Measurements from ENCODE around the gene SHC1. TPM values are rescaled to one million over a fixed set of nuclear protein-coding genes. Genes with fewer than 3 reads are reported as not detected.
"Not testable (repeated sequence)": the region's sequence is repeated elsewhere in the genome, so short reads cannot be mapped to it uniquely, and the experiment has no call there.

Gene SHC1
- total and polyA plus RNA-seq, 4 experiments from 2014 or later = 36.4 to 81.7 (median 61.4) TPM

DNA sequence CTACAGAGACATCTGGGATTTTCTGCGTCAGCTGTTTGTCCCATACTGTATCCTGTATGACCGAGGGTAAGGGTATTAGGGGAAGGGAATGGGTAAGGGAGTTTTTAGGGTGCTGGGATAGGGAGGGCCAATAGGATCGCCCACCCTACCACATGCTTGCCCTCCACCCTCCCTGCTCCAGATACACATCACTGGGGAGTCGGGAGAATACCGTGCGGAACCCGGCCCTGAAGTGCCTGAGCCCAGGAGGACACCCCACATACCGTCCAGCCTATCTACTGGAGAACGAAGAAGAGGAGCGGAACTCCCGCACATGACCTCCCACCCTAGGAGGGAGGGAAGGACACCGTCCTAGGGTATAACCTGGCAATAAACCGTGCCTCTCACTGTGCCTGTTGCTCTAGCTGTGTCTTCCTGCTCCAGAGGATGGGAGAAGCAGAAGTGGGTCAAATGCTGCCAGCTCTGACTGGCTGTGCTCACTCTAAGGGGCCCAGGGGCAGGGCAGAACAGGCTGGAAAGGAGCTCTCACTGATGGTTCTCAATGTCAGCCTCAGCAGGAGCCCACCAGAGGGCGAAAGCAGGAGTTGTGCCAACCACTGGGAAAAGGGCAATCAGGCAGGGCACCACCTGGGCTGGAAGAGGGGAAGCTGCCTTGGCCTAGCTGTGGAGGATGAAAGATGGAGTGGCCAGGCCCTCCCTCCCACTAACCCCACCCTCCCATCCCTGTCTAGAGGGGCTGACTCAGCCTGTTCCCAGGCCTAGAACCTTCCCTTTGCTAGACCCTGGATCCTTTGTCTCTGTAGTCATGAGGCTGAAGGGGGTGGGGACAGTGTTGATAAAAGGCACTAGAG lies 22.4 kb upstream of the SHC1 start:
- DNase-seq = no peak
- Histone ChIP-seq H3K36me3 (ENCODE audit: insufficient read depth, low read length) (peaks cover 25% of the 10 kb centered on the region), H3K4me3 (ENCODE audit: low read length in 2 of 2) (no peak overlapping the region), H3K9me3 (ENCODE audit: control insufficient read depth in 1 of 2, low read length in 2 of 2) (no peaks in the 10 kb centered on the region), H3K4me1 (ENCODE audit: insufficient read depth, low read length) (peaks cover 24% of the 10 kb centered on the region), H3K27me3 (ENCODE audit: insufficient read depth, low read length) (no peaks in the 10 kb centered on the region), H3K27ac (ENCODE audit: low read depth, low read length) (no peak overlapping the region)
- peak overlapping the region in 1 of 7 donors; percentile 47 for H3K27ac Mint-ChIP-seq
- ChIA-PET CTCF (ENCODE audit: partially characterized antibody) (interaction anchor here (0.9 to 16.3 kb wide), 6 partner anchors 9 to 60 kb away, joined by 3 to 381 read pairs (median 8); partner anchors contain the start of genes FLAD1 and PYGO2), POLR2A (ENCODE audit: partially characterized antibody) (interaction anchor here (0.6 to 38.9 kb wide), 6 partner anchors 9 to 180 kb away, joined by 3 to 1543 read pairs (median 8); partner anchors contain the start of genes CKS1B, FLAD1, KRTCAP2 and PBXIP1)
- H3K27me3 Mint-ChIP-seq = no peaks in the 10 kb centered on the region
- peaks cover 18 to 32% of the 10 kb centered on the region in 2 donors for H3K36me3 Mint-ChIP-seq
- peaks cover 14 to 32% (median 23%) of the 10 kb centered on the region in 4 donors for H3K4me1 Mint-ChIP-seq
- H3K9me3 Mint-ChIP-seq = peaks cover 0 to 3% (median 0%) of the 10 kb centered on the region in 8 donors
- intact Hi-C loops (cut with micrococcal nuclease) = no loop called here
- H3K4me3 Mint-ChIP-seq = no peak overlapping the region

DNA sequence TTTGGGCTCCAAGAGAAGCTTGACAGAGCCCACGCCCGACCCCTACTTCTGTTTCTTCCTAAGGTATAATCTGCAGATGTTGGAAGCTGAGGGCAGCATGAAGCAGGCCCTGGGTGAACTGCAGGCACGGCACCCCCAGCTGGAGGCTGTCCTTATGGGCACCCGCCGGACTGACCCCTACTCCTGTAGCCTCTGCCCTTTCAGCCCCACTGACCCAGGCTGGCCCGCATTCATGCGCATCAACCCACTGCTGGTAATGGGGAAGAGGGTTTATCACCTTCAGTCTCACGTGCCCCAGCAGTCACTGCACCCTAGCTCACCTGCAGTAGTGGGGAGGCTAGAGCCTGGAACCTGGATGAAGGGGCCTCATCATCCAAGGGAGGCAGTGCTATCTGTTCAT lies 19.7 kb upstream of the SHC1 start:
- H3K4me3 ChIP-seq (ENCODE audit: low read length in 2 of 2) = no peak overlapping the region
- CTCF ChIA-PET (ENCODE audit: partially characterized antibody) = interaction anchor here (1.3 to 1.6 kb wide), 2 partner anchors 9 to 35 kb away, joined by 3 to 4 read pairs; partner anchors contain the start of gene PBXIP1
- Mint-ChIP-seq H3K9me3 (peaks cover 0 to 2% (median 0%) of the 10 kb centered on the region in 8 donors), H3K27ac (no peak overlapping the region), H3K4me3 (no peak overlapping the region), H3K27me3 (no peaks in the 10 kb centered on the region), H3K4me1 (peaks cover 9 to 19% (median 12%) of the 10 kb centered on the region in 4 donors), H3K36me3 (peaks cover 19 to 36% of the 10 kb centered on the region in 2 donors)
- H3K27ac ChIP-seq (ENCODE audit: low read depth, low read length) = no peak overlapping the region
- no peaks in the 10 kb centered on the region for H3K27me3 ChIP-seq (ENCODE audit: insufficient read depth, low read length)
- POLR2A ChIA-PET (ENCODE audit: partially characterized antibody) = interaction anchor here (1.4 to 41.7 kb wide), 3 partner anchors 16 to 54 kb away, joined by 4 to 1543 read pairs (median 1543); partner anchors contain the start of genes CKS1B, FLAD1, LENEP and PBXIP1
- H3K4me1 ChIP-seq (ENCODE audit: insufficient read depth, low read length) = peaks cover 16% of the 10 kb centered on the region
- no peaks in the 10 kb centered on the region for H3K9me3 ChIP-seq (ENCODE audit: control insufficient read depth in 1 of 2, low read length in 2 of 2)
- intact Hi-C loops (cut with micrococcal nuclease) = no loop called here
- no peak for DNase-seq
- H3K36me3 ChIP-seq (ENCODE audit: insufficient read depth, low read length) = peaks cover 35% of the 10 kb centered on the region

DNA sequence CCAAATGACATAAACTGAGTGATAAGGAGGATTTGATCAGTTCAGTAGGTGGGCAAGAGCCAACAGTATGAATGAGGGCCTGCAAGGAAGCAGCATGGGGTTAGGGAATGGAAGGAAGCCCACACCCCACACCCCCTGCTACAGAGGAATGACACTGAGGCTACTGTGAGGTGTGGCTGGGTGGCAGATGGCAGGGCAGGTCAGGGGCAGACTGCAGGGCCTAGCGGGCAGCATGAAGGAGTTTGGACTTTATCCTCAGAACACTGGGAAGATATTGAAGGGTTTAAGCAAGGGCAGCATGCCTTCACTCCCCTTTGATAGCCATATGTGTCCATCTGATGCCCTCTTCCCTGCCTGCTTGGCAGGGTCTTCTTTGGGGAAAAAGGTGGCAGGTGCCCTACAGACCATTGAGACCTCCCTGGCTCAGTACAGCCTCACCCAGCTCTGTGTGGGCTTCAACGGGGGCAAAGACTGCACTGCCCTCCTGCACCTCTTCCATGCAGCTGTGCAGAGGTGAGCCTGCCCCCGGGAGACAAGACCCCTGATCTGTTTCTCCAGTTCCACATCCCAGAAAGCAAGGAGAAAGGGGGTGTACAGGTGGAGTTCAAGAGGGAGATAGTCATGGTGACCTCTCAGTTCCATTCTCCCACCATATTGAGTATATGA lies 18.8 kb upstream of the SHC1 start:
- Histone ChIP-seq H3K4me3 (ENCODE audit: low read length in 2 of 2) (no peak overlapping the region), H3K36me3 (ENCODE audit: insufficient read depth, low read length) (peaks cover 35% of the 10 kb centered on the region), H3K27me3 (ENCODE audit: insufficient read depth, low read length) (no peaks in the 10 kb centered on the region), H3K4me1 (ENCODE audit: insufficient read depth, low read length) (peaks cover 26% of the 10 kb centered on the region), H3K27ac (ENCODE audit: low read depth, low read length) (no peak overlapping the region), H3K9me3 (ENCODE audit: control insufficient read depth in 1 of 2, low read length in 2 of 2) (no peaks in the 10 kb centered on the region)
- H3K9me3 Mint-ChIP-seq = peaks cover 0 to 2% (median 0%) of the 10 kb centered on the region in 8 donors
- peaks cover 19 to 36% of the 10 kb centered on the region in 2 donors for H3K36me3 Mint-ChIP-seq
- peak overlapping the region in 5 of 7 donors; percentile 24 to 78 (median 41) for H3K27ac Mint-ChIP-seq
- intact Hi-C loops (cut with micrococcal nuclease) = no loop called here
- ChIA-PET CTCF (ENCODE audit: partially characterized antibody) (interaction anchor here (1.3 to 3.4 kb wide), 5 partner anchors 10 to 45 kb away, joined by 3 to 39 read pairs (median 5); partner anchors contain the start of gene PBXIP1), POLR2A (ENCODE audit: partially characterized antibody) (interaction anchor here (1.4 to 41.7 kb wide), 4 partner anchors 17 to 61 kb away, joined by 3 to 1543 read pairs (median 774); partner anchors contain the start of genes ADAM15, CKS1B, FLAD1 and LENEP)
- no peak for DNase-seq
- no peak overlapping the region for H3K4me3 Mint-ChIP-seq
- H3K27me3 Mint-ChIP-seq = no peaks in the 10 kb centered on the region
- H3K4me1 Mint-ChIP-seq = peaks cover 11 to 19% (median 13%) of the 10 kb centered on the region in 4 donors

DNA sequence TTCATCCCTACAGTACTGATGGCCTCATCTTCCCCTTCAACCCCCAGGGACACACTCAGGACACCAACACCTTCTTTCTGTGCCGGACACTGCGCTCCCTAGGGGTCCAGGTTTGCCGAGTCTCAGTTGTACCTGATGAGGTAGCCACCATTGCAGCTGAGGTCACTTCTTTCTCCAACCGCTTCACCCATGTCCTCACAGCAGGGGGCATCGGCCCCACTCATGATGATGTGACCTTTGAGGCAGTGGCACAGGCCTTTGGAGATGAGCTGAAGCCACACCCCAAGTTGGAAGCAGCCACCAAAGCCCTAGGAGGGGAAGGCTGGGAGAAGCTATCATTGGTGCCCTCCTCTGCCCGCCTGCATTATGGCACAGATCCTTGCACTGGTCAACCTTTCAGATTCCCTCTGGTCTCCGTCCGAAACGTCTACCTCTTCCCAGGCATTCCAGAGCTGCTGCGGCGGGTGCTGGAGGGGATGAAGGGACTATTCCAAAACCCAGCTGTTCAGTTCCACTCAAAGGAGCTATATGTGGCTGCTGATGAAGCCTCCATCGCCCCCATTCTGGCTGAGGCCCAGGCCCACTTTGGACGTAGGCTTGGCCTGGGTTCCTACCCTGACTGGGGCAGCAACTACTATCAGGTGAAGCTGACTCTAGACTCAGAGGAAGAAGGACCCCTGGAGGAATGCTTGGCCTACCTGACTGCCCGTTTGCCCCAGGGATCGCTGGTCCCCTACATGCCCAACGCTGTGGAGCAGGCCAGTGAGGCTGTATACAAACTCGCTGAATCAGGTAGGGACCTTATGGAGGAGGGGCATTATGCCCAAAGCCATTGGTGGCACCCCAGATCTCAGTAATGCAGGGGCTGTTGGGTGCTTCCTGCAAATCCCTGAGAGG lies 17.8 kb upstream of the SHC1 start:
- ChIA-PET CTCF (ENCODE audit: partially characterized antibody) (interaction anchor here (1.2 to 3.4 kb wide), 8 partner anchors 8 to 97 kb away, joined by 3 to 39 read pairs (median 4); no protein-coding TSS in a partner anchor), POLR2A (ENCODE audit: partially characterized antibody) (interaction anchor here (1.2 to 41.7 kb wide), 4 partner anchors 18 to 63 kb away, joined by 3 to 1543 read pairs (median 774); partner anchors contain the start of genes ADAM15, CKS1B, FLAD1 and LENEP)
- Mint-ChIP-seq H3K27ac (no peak overlapping the region), H3K9me3 (no peaks in the 10 kb centered on the region), H3K4me3 (no peak overlapping the region), H3K36me3 (peaks cover 19 to 35% of the 10 kb centered on the region in 2 donors), H3K27me3 (no peaks in the 10 kb centered on the region), H3K4me1 (peaks cover 13 to 19% (median 17%) of the 10 kb centered on the region in 4 donors)
- intact Hi-C loops (cut with micrococcal nuclease) = no loop called here
- DNase-seq = no peak
- Histone ChIP-seq H3K4me1 (ENCODE audit: insufficient read depth, low read length) (peaks cover 36% of the 10 kb centered on the region), H3K4me3 (ENCODE audit: low read length in 2 of 2) (no peak overlapping the region), H3K36me3 (ENCODE audit: insufficient read depth, low read length) (peaks cover 35% of the 10 kb centered on the region), H3K27me3 (ENCODE audit: insufficient read depth, low read length) (no peaks in the 10 kb centered on the region), H3K9me3 (ENCODE audit: control insufficient read depth in 1 of 2, low read length in 2 of 2) (no peaks in the 10 kb centered on the region), H3K27ac (ENCODE audit: low read depth, low read length) (no peak overlapping the region)

DNA sequence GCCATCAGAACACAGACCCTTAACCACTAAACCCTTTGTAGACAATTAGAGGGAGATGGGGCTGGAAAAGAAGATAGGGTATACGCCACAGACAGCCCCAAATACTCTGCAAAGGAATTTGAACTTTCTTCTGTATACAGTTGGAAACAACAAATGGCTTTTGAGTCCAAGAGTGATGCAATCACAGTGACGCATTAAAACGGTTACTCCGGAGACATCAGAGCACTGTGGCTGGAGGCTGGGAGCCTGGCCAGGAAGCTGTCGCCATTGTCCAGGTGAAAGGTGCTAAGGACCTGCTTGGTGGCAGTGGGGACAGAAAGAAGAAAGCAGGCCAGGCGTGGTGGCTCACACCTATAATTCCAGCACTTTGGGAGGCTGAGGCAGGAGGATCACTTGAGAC lies 16.8 kb upstream of the SHC1 start:
- Histone ChIP-seq H3K9me3 (ENCODE audit: control insufficient read depth in 1 of 2, low read length in 2 of 2) (no peaks in the 10 kb centered on the region), H3K36me3 (ENCODE audit: insufficient read depth, low read length) (peaks cover 35% of the 10 kb centered on the region), H3K27me3 (ENCODE audit: insufficient read depth, low read length) (no peaks in the 10 kb centered on the region), H3K4me1 (ENCODE audit: insufficient read depth, low read length) (peaks cover 41% of the 10 kb centered on the region), H3K4me3 (ENCODE audit: low read length in 2 of 2) (no peak overlapping the region), H3K27ac (ENCODE audit: low read depth, low read length) (no peak overlapping the region)
- peak overlapping the region in 1 of 7 donors; percentile 22 for H3K27ac Mint-ChIP-seq
- intact Hi-C loops (cut with micrococcal nuclease) = no loop called here
- DNase-seq = no peak
- H3K4me3 Mint-ChIP-seq = no peak overlapping the region
- ChIA-PET CTCF (ENCODE audit: partially characterized antibody) (interaction anchor here (1.2 to 3.4 kb wide), 9 partner anchors 9 to 98 kb away, joined by 3 to 39 read pairs (median 4); no protein-coding TSS in a partner anchor), POLR2A (ENCODE audit: partially characterized antibody) (interaction anchor here (1.2 to 41.7 kb wide), 3 partner anchors 17 to 51 kb away, joined by 5 to 1543 read pairs (median 1543); partner anchors contain the start of genes CKS1B, FLAD1, LENEP and PBXIP1)
- peaks cover 19 to 30% of the 10 kb centered on the region in 2 donors for H3K36me3 Mint-ChIP-seq
- H3K27me3 Mint-ChIP-seq = no peaks in the 10 kb centered on the region
- H3K4me1 Mint-ChIP-seq = peaks cover 13 to 19% (median 17%) of the 10 kb centered on the region in 4 donors
- H3K9me3 Mint-ChIP-seq = no peaks in the 10 kb centered on the region

DNA sequence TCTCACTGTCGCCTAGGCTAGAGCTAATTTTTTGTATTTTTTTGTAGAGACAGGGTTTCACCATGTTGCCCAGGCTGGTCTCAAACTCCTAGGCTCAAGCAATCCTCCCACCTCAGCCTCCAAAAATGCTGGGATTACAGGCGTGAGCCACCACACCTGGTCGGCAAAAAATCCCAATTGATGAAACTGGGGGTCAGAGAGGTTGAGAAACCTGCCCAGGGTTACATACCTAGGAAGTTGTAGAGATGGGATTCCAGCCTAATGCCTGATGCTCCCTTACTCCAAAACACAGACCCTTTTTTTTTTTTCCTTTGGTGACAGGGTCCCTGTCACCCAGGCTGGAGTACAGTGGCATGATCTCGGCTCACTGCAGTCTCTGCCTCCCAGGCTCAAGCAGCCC lies 16.2 kb upstream of the SHC1 start:
- H3K27me3 ChIP-seq (ENCODE audit: insufficient read depth, low read length); H3K27ac ChIP-seq (ENCODE audit: low read depth, low read length); DNase-seq; intact Hi-C loops (cut with micrococcal nuclease); H3K4me3 Mint-ChIP-seq; H3K9me3 ChIP-seq (ENCODE audit: control insufficient read depth in 1 of 2, low read length in 2 of 2); H3K4me3 ChIP-seq (ENCODE audit: low read length in 2 of 2); H3K27me3 Mint-ChIP-seq; H3K9me3 Mint-ChIP-seq: not testable (repeated sequence)
- H3K27ac Mint-ChIP-seq = peak overlapping the region in 1 of 7 donors; percentile 22
- Histone ChIP-seq H3K36me3 (ENCODE audit: insufficient read depth, low read length) (peaks cover 35% of the 10 kb centered on the region), H3K4me1 (ENCODE audit: insufficient read depth, low read length) (peaks cover 42% of the 10 kb centered on the region)
- ChIA-PET CTCF (ENCODE audit: partially characterized antibody) (interaction anchor here (0.8 to 3.4 kb wide), 5 partner anchors 10 to 58 kb away, joined by 3 to 20 read pairs (median 3); no protein-coding TSS in a partner anchor), POLR2A (ENCODE audit: partially characterized antibody) (interaction anchor here (1.2 to 41.7 kb wide), 4 partner anchors 16 to 50 kb away, joined by 5 to 1543 read pairs (median 800); partner anchors contain the start of genes CKS1B, FLAD1, LENEP and PBXIP1)
- H3K4me1 Mint-ChIP-seq = peaks cover 13 to 19% (median 17%) of the 10 kb centered on the region in 4 donors
- H3K36me3 Mint-ChIP-seq = peaks cover 19 to 30% of the 10 kb centered on the region in 2 donors
